LNCaP clone FGC (cell line): ENCODE results near the gene IWS1.
A peak's percentile ranks its signal among the peaks of the same experiment; 100 is the strongest.
"Not testable (repeated sequence)": the region's sequence is repeated elsewhere in the genome, so short reads cannot be mapped to it uniquely, and the experiment has no call there.

Source experiments
- DNase-seq: peaks from one replicate; pipeline ENCODE4 v3.0.0-alpha.2; 2011; ENCODE audit warnings: low read depth
- H3K4me3 ChIP-seq: 2 replicates; pipeline ENCODE4 v1.5.1; 2011; ENCODE audit warnings: mild to moderate bottlenecking, low read depth, low read length, control low read depth
- TF ChIP-seq, protein P1 (sequence below): IDR thresholded peaks from 2 replicates; pipeline ENCODE4 v1.5.1; 2012; ENCODE audit warnings: mild to moderate bottlenecking; ENCODE audit not compliant: control insufficient read depth, insufficient read depth; ENCODE audit errors: extremely low read depth

IWS1 gene

GRCh38 chr2:127530245-127531140, 4.2 kb upstream of the IWS1 start:
- TF ChIP-seq, protein P1, sequence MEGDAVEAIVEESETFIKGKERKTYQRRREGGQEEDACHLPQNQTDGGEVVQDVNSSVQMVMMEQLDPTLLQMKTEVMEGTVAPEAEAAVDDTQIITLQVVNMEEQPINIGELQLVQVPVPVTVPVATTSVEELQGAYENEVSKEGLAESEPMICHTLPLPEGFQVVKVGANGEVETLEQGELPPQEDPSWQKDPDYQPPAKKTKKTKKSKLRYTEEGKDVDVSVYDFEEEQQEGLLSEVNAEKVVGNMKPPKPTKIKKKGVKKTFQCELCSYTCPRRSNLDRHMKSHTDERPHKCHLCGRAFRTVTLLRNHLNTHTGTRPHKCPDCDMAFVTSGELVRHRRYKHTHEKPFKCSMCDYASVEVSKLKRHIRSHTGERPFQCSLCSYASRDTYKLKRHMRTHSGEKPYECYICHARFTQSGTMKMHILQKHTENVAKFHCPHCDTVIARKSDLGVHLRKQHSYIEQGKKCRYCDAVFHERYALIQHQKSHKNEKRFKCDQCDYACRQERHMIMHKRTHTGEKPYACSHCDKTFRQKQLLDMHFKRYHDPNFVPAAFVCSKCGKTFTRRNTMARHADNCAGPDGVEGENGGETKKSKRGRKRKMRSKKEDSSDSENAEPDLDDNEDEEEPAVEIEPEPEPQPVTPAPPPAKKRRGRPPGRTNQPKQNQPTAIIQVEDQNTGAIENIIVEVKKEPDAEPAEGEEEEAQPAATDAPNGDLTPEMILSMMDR: no peak
- no peak for DNase-seq

DNA sequence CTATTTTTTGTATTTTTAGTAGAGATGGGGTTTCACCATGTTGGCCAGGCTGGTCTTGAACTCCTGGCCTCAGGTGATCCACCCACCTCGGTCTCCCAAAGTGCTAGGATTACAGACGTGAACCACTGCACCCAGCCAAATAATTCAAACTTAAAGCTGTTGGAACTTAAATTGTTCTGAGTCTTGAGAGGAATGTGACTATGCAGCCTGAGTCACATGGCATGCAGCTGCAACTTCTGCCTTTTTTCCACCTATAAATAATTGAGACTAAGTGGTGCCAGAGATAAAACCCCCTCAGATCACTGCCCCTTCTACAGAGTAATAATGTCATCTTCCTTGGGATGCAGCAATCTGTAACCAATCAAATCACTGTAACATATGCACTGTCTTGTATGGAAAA, 3.1 kb upstream of the IWS1 start:
- not testable (repeated sequence) for DNase-seq, H3K4me3 ChIP-seq

More at GRCh38 chr2:127530245-127531140, 4.2 kb upstream of the IWS1 start:
- no peak overlapping the region for H3K4me3 ChIP-seq

- TF ChIP-seq, protein P1: no peak
- DNase-seq: no peak
Measured at GRCh38 chr2:127528487-127528886, 2.2 kb upstream of the IWS1 start.

GRCh38 chr2:127527001-127527804, 914 bp upstream of the IWS1 start:
- H3K4me3 ChIP-seq: peak overlapping the region; percentile 89
- DNase-seq: peak; percentile 88
- TF ChIP-seq, protein P1: no peak

More at GRCh38 chr2:127528487-127528886, 2.2 kb upstream of the IWS1 start:
- no peak overlapping the region for H3K4me3 ChIP-seq

DNA sequence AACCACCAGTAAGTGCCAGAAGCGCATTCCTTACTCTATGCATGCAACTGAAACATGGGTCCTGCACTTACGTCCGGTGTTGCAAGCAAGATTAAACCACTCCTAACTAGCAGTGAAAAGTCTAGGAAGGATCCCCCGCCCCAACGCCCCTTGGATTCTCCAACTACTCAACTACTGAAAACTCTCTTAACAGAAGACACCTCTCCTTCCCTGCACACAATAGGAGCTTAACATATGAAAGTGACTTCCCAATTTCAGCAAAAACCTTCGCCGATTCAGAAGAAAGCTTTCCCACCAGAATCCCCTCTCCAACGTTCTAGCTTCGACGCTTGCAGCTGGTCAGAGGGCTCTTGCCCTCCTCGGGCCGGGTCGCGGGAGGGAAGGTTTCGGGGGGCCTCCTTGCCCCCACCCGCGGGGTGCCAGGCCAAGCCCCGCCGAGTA, 578 bp downstream of the IWS1 start:
- DNase-seq: no peak

GRCh38 chr2:127524198-127524834, 2.0 kb downstream of the IWS1 start:
- peak overlapping the region; percentile 89; the same call in 1 of the 2 replicates for H3K4me3 ChIP-seq

More for the DNA sequence above, 578 bp downstream of the IWS1 start:
- TF ChIP-seq, protein P1: no peak
- peak overlapping the region; percentile 89 for H3K4me3 ChIP-seq

GRCh38 chr2:127523269-127523939, 2.9 kb downstream of the IWS1 start:
- TF ChIP-seq, protein P1: no peak
- no peak for DNase-seq
- H3K4me3 ChIP-seq: no peak overlapping the region

More at GRCh38 chr2:127524198-127524834, 2.0 kb downstream of the IWS1 start:
- not testable (repeated sequence) for DNase-seq
